Smooth muscle cell (in vitro differentiated cells): ENCODE measurements around the gene KAT2B. TPM values are rescaled to one million over a fixed set of nuclear protein-coding genes. Genes with fewer than 3 reads are reported as not detected.
A peak's percentile ranks its signal among the peaks of the same experiment; 100 is the strongest.

Experiments used
- DNase-seq: peaks from one replicate; lab custom pipeline; 2025; ENCODE audit not compliant: unreplicated experiment; lab: John Stamatoyannopoulos, UW
- H2AFZ ChIP-seq: fragments of 200-600 bp; sonication (generic); 2 replicates; pipeline ENCODE4 v1.6.0; 2016; ENCODE audit warnings: antibody characterized with exemption, low read depth, mild to moderate bottlenecking
- H3F3A ChIP-seq: fragments of 200-600 bp; sonication (generic); 2 replicates; pipeline ENCODE4 v1.6.0; 2017; ENCODE audit warnings: antibody characterized with exemption, low read depth
- H3K27ac ChIP-seq: fragments of 200-600 bp; sonication (generic); 2 replicates; pipeline ENCODE4 v1.5.1; 2016; ENCODE audit warnings: low read depth, mild to moderate bottlenecking
- H3K27me3 ChIP-seq: fragments of 200-600 bp; sonication (generic); 2 replicates; pipeline ENCODE4 v1.6.1; 2016; ENCODE audit warnings: low read depth, mild to moderate bottlenecking
- H3K36me3 ChIP-seq: fragments of 200-600 bp; sonication (generic); 2 replicates; pipeline ENCODE4 v1.5.1; 2016; ENCODE audit warnings: low read depth
- H3K4me1 ChIP-seq: fragments of 200-600 bp; sonication (generic); 2 replicates; pipeline ENCODE4 v1.5.1; 2016; ENCODE audit warnings: low read depth
- H3K4me2 ChIP-seq: fragments of 200-600 bp; sonication (generic); 2 replicates; pipeline ENCODE4 v1.6.0; 2016; ENCODE audit warnings: mild to moderate bottlenecking
- H3K4me3 ChIP-seq: fragments of 200-600 bp; sonication (generic); 2 replicates; pipeline ENCODE4 v1.5.1; 2016; ENCODE audit warnings: mild to moderate bottlenecking
- H3K79me2 ChIP-seq: fragments of 200-600 bp; sonication (generic); 2 replicates; pipeline ENCODE4 v1.6.0; 2016; ENCODE audit warnings: low read depth, mild to moderate bottlenecking
- H3K9ac ChIP-seq: fragments of 200-600 bp; sonication (generic); 2 replicates; pipeline ENCODE4 v1.6.0; 2016; ENCODE audit warnings: low read depth
- H3K9me3 ChIP-seq: fragments of 200-600 bp; sonication (generic); replicated peaks from 2 replicates; pipeline ENCODE4 v1.5.1; 2016; ENCODE audit warnings: low read depth
- H4K20me1 ChIP-seq: fragments of 200-600 bp; sonication (generic); 2 replicates; pipeline ENCODE4 v1.6.0; 2016; ENCODE audit warnings: low read depth
- WGBS: methylation state at CpG from one replicate; pipeline ENCODE4 v1.1.7; 2016; ENCODE audit warnings: low lambda C conversion rate; 5-methylcytosine and 5-hydroxymethylcytosine counted together
- polyA plus RNA-seq: library from polyadenylated mRNA; unstranded; fragments of >200 nt; fragmentation: Nextera tagmentation; extraction: Ambion mirVana; gene quantifications from 2 replicates; pipeline ENCODE4 v1.2.1, GENCODE V29; 2016
- total RNA-seq: library from RNA; depleted of rRNA; stranded (reverse); fragments of >200 nt; gene quantifications from 2 replicates; pipeline ENCODE4 v1.2.3, GENCODE V29; 2014
- TF ChIP-seq, protein P1 (sequence below): fragments of 200-600 bp; sonication (generic); IDR thresholded peaks from 2 replicates; pipeline ENCODE4 v1.5.1; 2017; ENCODE audit warnings: borderline replicate concordance, mild to moderate bottlenecking, antibody characterized with exemption; ENCODE audit not compliant: insufficient read depth, poor library complexity, severe bottlenecking

The KAT2B gene
- total and polyA plus RNA-seq, 2 experiments from 2014 or later: 1.1 to 6.5 TPM

DNA sequence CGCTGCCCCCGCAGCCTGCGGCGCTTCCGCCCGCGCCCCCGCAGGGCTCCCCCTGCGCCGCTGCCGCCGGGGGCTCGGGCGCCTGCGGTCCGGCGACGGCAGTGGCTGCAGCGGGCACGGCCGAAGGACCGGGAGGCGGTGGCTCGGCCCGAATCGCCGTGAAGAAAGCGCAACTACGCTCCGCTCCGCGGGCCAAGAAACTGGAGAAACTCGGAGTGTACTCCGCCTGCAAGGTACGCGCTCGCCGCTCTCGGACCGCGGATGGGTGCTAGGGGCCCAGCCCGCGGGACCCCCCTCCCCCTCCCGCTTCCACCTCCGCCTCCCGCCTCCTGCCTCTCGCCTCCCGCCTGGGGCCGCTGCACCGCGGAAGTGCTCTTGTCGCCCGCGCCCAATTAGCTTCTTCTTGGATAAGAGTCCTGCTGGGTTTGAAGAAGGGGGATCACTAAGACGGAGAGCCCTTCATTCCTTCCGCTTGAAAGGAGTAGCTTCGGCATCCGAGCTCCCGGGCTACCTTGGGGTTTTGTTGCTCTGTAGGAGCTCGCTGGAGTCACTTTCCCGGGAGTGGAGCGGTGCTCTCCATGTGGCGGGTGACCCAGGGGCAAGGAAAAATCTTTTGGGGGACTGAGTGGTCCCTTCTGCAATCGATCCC is 426 bp downstream of the KAT2B start:
- Histone ChIP-seq H3K27ac (peak overlapping the region; percentile 18), H3K4me1 (peaks cover 10% of the 10 kb centered on the region), H3K4me2 (peak overlapping the region; percentile 94), H3F3A (no peaks in the 10 kb centered on the region), H2AFZ (peak overlapping the region; percentile 98), H4K20me1 (no peaks in the 10 kb centered on the region), H3K4me3 (peak overlapping the region; percentile 85), H3K27me3 (peaks cover 4% of the 10 kb centered on the region), H3K79me2 (no peaks in the 10 kb centered on the region), H3K36me3 (no peaks in the 10 kb centered on the region), H3K9me3 (no peaks in the 10 kb centered on the region), H3K9ac (no peak overlapping the region)
- DNase-seq: peak; percentile 39
- TF ChIP-seq, protein P1, sequence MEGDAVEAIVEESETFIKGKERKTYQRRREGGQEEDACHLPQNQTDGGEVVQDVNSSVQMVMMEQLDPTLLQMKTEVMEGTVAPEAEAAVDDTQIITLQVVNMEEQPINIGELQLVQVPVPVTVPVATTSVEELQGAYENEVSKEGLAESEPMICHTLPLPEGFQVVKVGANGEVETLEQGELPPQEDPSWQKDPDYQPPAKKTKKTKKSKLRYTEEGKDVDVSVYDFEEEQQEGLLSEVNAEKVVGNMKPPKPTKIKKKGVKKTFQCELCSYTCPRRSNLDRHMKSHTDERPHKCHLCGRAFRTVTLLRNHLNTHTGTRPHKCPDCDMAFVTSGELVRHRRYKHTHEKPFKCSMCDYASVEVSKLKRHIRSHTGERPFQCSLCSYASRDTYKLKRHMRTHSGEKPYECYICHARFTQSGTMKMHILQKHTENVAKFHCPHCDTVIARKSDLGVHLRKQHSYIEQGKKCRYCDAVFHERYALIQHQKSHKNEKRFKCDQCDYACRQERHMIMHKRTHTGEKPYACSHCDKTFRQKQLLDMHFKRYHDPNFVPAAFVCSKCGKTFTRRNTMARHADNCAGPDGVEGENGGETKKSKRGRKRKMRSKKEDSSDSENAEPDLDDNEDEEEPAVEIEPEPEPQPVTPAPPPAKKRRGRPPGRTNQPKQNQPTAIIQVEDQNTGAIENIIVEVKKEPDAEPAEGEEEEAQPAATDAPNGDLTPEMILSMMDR: no peak
- WGBS: 1% methylated on average over 42 of the region's 64 CpGs

DNA sequence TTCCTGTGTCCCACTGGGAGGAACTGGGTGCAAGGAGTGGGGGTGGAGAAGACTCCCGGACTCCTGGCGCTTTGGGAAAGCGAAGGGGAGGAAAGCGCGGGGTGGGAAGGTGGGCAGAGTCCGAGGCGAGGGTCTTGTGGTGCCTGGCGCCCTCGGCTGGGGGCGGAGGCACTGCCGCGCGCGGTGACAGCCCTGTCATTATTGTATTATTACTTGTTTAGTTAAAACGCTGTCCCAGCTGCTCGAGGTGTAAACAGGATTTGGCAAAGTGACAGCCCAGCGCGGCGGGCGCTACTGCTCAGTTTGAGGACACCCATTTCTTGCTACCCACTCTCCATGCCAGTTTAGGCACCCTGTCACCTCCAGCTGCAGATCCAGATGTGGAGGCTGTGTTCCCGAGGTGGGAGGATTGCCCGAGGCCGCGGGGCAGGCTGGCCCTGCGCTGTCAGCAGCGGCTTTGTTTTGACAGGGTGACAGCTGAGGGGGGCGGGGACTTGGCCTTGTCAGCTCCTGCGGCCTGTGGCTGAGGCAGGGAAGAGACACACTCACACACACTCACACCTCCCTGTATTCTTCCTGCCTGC is 1.0 kb downstream of the KAT2B start:
- peak overlapping the region; percentile 18 for H3K27ac ChIP-seq
- H3K4me2 ChIP-seq: peak overlapping the region; percentile 94
- H4K20me1 ChIP-seq: no peaks in the 10 kb centered on the region
- no peaks in the 10 kb centered on the region for H3K79me2 ChIP-seq
- H3F3A ChIP-seq: no peaks in the 10 kb centered on the region
- TF ChIP-seq, protein P1: no peak
- peaks cover 4% of the 10 kb centered on the region for H3K27me3 ChIP-seq
- 1% methylated on average over 27 of the region's 28 CpGs for WGBS
- peaks cover 10% of the 10 kb centered on the region for H3K4me1 ChIP-seq
- peak overlapping the region; percentile 98 for H2AFZ ChIP-seq
- no peaks in the 10 kb centered on the region for H3K9me3 ChIP-seq
- no peaks in the 10 kb centered on the region for H3K36me3 ChIP-seq
- H3K9ac ChIP-seq: no peak overlapping the region
- peak; percentile 48 for DNase-seq
- peak overlapping the region; percentile 85 for H3K4me3 ChIP-seq

DNA sequence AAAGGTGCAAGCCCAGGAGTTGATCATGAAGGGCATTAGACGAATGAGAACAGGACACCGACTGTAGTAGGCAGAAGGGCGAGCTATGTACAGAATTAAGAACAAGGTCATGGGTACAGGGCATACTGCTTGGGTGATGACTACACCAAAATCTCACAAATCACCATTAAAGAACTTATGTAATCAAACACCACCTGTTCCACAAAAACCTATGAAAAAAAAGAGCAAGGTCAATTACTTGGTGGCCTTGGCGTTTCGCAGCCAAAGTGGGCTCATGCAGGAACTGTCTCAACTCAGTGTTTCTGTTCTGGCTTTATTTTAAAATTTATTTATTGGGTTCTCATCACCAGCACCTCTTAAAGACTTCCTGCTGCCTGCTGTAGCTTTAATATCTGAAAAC is 2.1 kb downstream of the KAT2B start:
- no peaks in the 10 kb centered on the region for H3K79me2 ChIP-seq
- 96% methylated on average over 5 of the region's 5 CpGs for WGBS
- H3K4me3 ChIP-seq: no peak overlapping the region

More for the DNA sequence above, 2.1 kb downstream of the KAT2B start:
- H3K27ac ChIP-seq: no peak overlapping the region
- H4K20me1 ChIP-seq: no peaks in the 10 kb centered on the region
- no peak overlapping the region for H3K4me2 ChIP-seq
- peaks cover 4% of the 10 kb centered on the region for H3K27me3 ChIP-seq
- H2AFZ ChIP-seq: no peak overlapping the region
- H3K4me1 ChIP-seq: peaks cover 10% of the 10 kb centered on the region
- TF ChIP-seq, protein P1: no peak
- H3K9ac ChIP-seq: no peak overlapping the region
- H3K9me3 ChIP-seq: no peaks in the 10 kb centered on the region
- H3K36me3 ChIP-seq: no peaks in the 10 kb centered on the region
- H3F3A ChIP-seq: no peaks in the 10 kb centered on the region
- DNase-seq: no peak
